ENCODE results near the gene C20orf204.

DNA sequence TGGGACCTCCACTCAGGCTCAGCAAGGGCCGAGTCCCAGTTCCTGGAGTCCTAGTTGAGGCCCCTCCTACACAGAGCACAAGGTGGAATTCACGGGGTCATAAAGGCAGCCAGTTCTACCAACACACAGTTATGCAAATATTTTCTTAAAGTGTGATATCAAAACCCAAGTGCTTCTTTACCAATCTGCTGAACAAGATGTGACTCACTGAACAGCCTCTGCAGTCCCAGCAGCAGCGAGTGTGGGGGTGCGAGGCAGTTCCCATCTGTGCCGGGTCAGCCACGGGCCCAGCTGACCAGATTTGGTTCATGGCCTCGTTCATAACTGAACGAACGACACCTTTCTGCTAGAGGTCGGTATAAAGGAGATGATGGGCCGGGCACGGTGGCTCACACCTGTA lies 22.6 kb downstream of the C20orf204 start:
- TF ChIP-seq, protein P1, sequence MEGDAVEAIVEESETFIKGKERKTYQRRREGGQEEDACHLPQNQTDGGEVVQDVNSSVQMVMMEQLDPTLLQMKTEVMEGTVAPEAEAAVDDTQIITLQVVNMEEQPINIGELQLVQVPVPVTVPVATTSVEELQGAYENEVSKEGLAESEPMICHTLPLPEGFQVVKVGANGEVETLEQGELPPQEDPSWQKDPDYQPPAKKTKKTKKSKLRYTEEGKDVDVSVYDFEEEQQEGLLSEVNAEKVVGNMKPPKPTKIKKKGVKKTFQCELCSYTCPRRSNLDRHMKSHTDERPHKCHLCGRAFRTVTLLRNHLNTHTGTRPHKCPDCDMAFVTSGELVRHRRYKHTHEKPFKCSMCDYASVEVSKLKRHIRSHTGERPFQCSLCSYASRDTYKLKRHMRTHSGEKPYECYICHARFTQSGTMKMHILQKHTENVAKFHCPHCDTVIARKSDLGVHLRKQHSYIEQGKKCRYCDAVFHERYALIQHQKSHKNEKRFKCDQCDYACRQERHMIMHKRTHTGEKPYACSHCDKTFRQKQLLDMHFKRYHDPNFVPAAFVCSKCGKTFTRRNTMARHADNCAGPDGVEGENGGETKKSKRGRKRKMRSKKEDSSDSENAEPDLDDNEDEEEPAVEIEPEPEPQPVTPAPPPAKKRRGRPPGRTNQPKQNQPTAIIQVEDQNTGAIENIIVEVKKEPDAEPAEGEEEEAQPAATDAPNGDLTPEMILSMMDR (conservative IDR thresholded peaks at IDR 0.05 in 1 of 2, IDR thresholded peaks at IDR 0.05 in 1 of 2; ENCODE audit: extremely low read depth in 1 of 2, insufficient read depth in 1 of 2, low read depth in 1 of 2, low read length in 2 of 2) = no peak
- TF ChIP-seq EZH2 (IDR thresholded peaks at IDR 0.05; ENCODE audit: borderline replicate concordance, low read length) = no peak
